A549 (cell line): ENCODE measurements around the gene GIGYF1. TPM values are rescaled to one million over a fixed set of nuclear protein-coding genes. Genes with fewer than 3 reads are reported as not detected.

Experiments
- ATAC-seq, 2 experiments: fragments of 200-7000 bp in 1 of 2; fragments of >200 bp in 1 of 2; cut with Nextera tagmentation in 1 of 2; cut with Tn5 transposase in 1 of 2; 3 replicates each; pipeline versions ENCODE4 v1.8.0 to v1.9.1; 2018 to 2020; ENCODE audit warnings: mild to moderate bottlenecking in 1 of 2, moderate library complexity in 1 of 2
- CTCF ChIA-PET: fragments of 300-600 bp; sonication (Branson Sonifier 250); formaldehyde crosslinking; extraction: SDS; loops from one replicate; lab custom pipeline; 2021; ENCODE audit warnings: antibody characterized with exemption, inconsistent platforms; lab: Yijun Ruan, JAX
- POLR2A ChIA-PET: fragments of 350-600 bp; formaldehyde crosslinking; extraction: SDS; loops from one replicate; lab custom pipeline; 2021; ENCODE audit warnings: antibody characterized with exemption, inconsistent platforms; lab: Yijun Ruan, JAX
- DNase-seq, 2 experiments: peaks; one replicate each; pipeline versions ENCODE4 v3.0.0 to v3.0.0-alpha.2; 2011 to 2016; ENCODE audit warnings: low read depth in 1 of 2, low spot score in 1 of 2
- FAIRE-seq: peaks from 2 replicates; lab custom pipeline; 2011; peaks lifted over from hg19 to GRCh38; lab: Jason Lieb, UNC
- H3K27ac ChIP-seq, 2 experiments: fragments of >200 bp; sonication (Bioruptor Twin); formaldehyde crosslinking; 3 replicates each; pipeline ENCODE4 v1.5.1; 2016 to 2017
- H3K4me1 ChIP-seq: fragments of >200 bp; sonication (Bioruptor Twin); formaldehyde crosslinking; 3 replicates; pipeline ENCODE4 v1.6.1; 2016
- H3K4me2 ChIP-seq: fragments of >200 bp; sonication (Bioruptor Twin); formaldehyde crosslinking; 3 replicates; pipeline ENCODE4 v1.6.1; 2016
- H3K4me3 ChIP-seq: fragments of >200 bp; sonication (Bioruptor Twin); formaldehyde crosslinking; 3 replicates; pipeline ENCODE4 v1.5.1; 2016
- H3K9me3 ChIP-seq: fragments of >200 bp; sonication (Bioruptor Twin); formaldehyde crosslinking; 3 replicates; pipeline ENCODE4 v1.6.1; 2016
- CBX2 ChIP-seq: fragments of 200-600 bp; sonication (generic); IDR thresholded peaks from 2 replicates; pipeline ENCODE4 v1.6.1; 2016; ENCODE audit warnings: low read depth, mild to moderate bottlenecking, borderline replicate concordance
- CHD2 ChIP-seq: fragments of 150-350 bp; IDR thresholded peaks from 2 replicates; pipeline ENCODE4 v1.6.1; 2014; ENCODE audit warnings: low read length; ENCODE audit not compliant: partially characterized antibody
- EHF ChIP-seq: fragments of 250-450 bp; sonication (Bioruptor Pico); IDR thresholded peaks from 2 replicates; pipeline ENCODE4 v1.5.0; 2020; ENCODE audit warnings: mild to moderate bottlenecking
- FOXS1 ChIP-seq: fragments of 250-450 bp; sonication (Bioruptor Pico); IDR thresholded peaks from 2 replicates; pipeline ENCODE4 v1.5.0; 2020; ENCODE audit warnings: mild to moderate bottlenecking, moderate library complexity
- HOXA7 ChIP-seq: fragments of 250-450 bp; sonication (Bioruptor Pico); IDR thresholded peaks from 2 replicates; pipeline ENCODE4 v1.5.0; 2020; ENCODE audit warnings: mild to moderate bottlenecking, moderate library complexity
- HOXB13 ChIP-seq: fragments of 250-450 bp; sonication (Bioruptor Pico); IDR thresholded peaks from 2 replicates; pipeline ENCODE4 v1.5.0; 2020; ENCODE audit warnings: low read depth, mild to moderate bottlenecking, moderate library complexity
- JUN ChIP-seq, 2 experiments: fragments of >200 bp; sonication (Bioruptor Twin); formaldehyde crosslinking; IDR thresholded peaks; 2 replicates in 1 of 2; 3 replicates in 1 of 2; pipeline ENCODE4 v1.6.1; 2016 to 2017
- JUNB ChIP-seq: fragments of >200 bp; sonication (Bioruptor Twin); formaldehyde crosslinking; IDR thresholded peaks from 2 replicates; pipeline ENCODE4 v1.6.1; 2016
- PHF8 ChIP-seq: fragments of 200-600 bp; sonication (generic); IDR thresholded peaks from 2 replicates; pipeline ENCODE4 v1.6.1; 2016; ENCODE audit warnings: low read depth, mild to moderate bottlenecking, antibody characterized with exemption, moderate library complexity, borderline replicate concordance
- RFX5 ChIP-seq: fragments of 450-650 bp; IDR thresholded peaks from 2 replicates; pipeline ENCODE4 v1.7.1; 2014; ENCODE audit warnings: antibody characterized with exemption, mild to moderate bottlenecking, moderate library complexity
- RNF2 ChIP-seq: fragments of 200-600 bp; sonication (generic); IDR thresholded peaks from 2 replicates; pipeline ENCODE4 v1.6.1; 2016; ENCODE audit warnings: low read depth, mild to moderate bottlenecking, antibody characterized with exemption, moderate library complexity, borderline replicate concordance
- SMC3 ChIP-seq: fragments of >200 bp; sonication (Bioruptor Twin); formaldehyde crosslinking; IDR thresholded peaks from 3 replicates; pipeline ENCODE4 v1.6.1; 2018; ENCODE audit warnings: inconsistent platforms
- SREBF2 ChIP-seq: fragments of 450-650 bp; IDR thresholded peaks from 2 replicates; pipeline ENCODE4 v1.6.1; 2014; ENCODE audit warnings: mild to moderate bottlenecking, moderate library complexity
- TP53 ChIP-seq: fragments of 250-450 bp; sonication (Bioruptor Pico); IDR thresholded peaks from 2 replicates; pipeline ENCODE4 v1.5.0; 2021; ENCODE audit warnings: mild to moderate bottlenecking, moderate library complexity
- ZC3H11A ChIP-seq: fragments of 450-650 bp; IDR thresholded peaks from 2 replicates; pipeline ENCODE4 v1.6.1; 2014; ENCODE audit warnings: antibody characterized with exemption, mild to moderate bottlenecking
- ZNF302 ChIP-seq: fragments of 250-450 bp; sonication (Bioruptor Pico); IDR thresholded peaks from 2 replicates; pipeline ENCODE4 v1.9.0; 2021; ENCODE audit warnings: inconsistent platforms, mild to moderate bottlenecking, moderate library complexity
- WGBS: methylation state at CpG from one replicate; pipeline ENCODE4 v1.1.6; 2017; ENCODE audit errors: missing lambda C conversion rate; 5-methylcytosine and 5-hydroxymethylcytosine counted together
- polyA plus RNA-seq, 4 experiments: library from polyadenylated mRNA; depleted of rRNA in 3 of 4; stranded (reverse); fragments of >200 nt; fragmentation: RNase III in 1 of 4; extraction: RNeasy Plus Mini Kit Qiagen cat#74134 plus additional on column Dnase treatment in 1 of 4; gene quantifications; 2 replicates in 3 of 4; 3 replicates in 1 of 4; pipeline ENCODE4 v1.2.3, GENCODE V29; 2011 to 2017
- TF ChIP-seq, protein P1 (sequence below): IDR thresholded peaks from 2 replicates; pipeline ENCODE4 v1.6.1; 2012; ENCODE audit warnings: low read depth, borderline replicate concordance
- TF ChIP-seq, protein P2 (sequence below): fragments of 450-650 bp; IDR thresholded peaks from 2 replicates; pipeline ENCODE4 v1.6.1; 2014; ENCODE audit warnings: antibody characterized with exemption
- TF ChIP-seq, protein P3 (sequence below): IDR thresholded peaks from 2 replicates; pipeline ENCODE4 v1.6.1; 2012
- TF ChIP-seq, protein P4 (sequence below): fragments of >200 bp; sonication (Bioruptor Twin); formaldehyde crosslinking; IDR thresholded peaks from 2 replicates; pipeline ENCODE4 v1.6.1; 2016
- TF ChIP-seq, protein P5 (sequence below): fragments of 250-450 bp; sonication (Bioruptor Pico); IDR thresholded peaks from 2 replicates; pipeline ENCODE4 v1.5.0; 2020; ENCODE audit warnings: low read depth, mild to moderate bottlenecking, moderate library complexity
- TF ChIP-seq, protein P6 (sequence below): fragments of 200-600 bp; sonication (generic); IDR thresholded peaks from 2 replicates; pipeline ENCODE4 v1.6.1; 2016; ENCODE audit warnings: antibody characterized with exemption, mild to moderate bottlenecking, moderate library complexity

GIGYF1 gene
- polyA plus RNA-seq, 2 of the 4 experiments (the other 2 are of a cell fraction), result 5.1 to 18.9 TPM

DNA sequence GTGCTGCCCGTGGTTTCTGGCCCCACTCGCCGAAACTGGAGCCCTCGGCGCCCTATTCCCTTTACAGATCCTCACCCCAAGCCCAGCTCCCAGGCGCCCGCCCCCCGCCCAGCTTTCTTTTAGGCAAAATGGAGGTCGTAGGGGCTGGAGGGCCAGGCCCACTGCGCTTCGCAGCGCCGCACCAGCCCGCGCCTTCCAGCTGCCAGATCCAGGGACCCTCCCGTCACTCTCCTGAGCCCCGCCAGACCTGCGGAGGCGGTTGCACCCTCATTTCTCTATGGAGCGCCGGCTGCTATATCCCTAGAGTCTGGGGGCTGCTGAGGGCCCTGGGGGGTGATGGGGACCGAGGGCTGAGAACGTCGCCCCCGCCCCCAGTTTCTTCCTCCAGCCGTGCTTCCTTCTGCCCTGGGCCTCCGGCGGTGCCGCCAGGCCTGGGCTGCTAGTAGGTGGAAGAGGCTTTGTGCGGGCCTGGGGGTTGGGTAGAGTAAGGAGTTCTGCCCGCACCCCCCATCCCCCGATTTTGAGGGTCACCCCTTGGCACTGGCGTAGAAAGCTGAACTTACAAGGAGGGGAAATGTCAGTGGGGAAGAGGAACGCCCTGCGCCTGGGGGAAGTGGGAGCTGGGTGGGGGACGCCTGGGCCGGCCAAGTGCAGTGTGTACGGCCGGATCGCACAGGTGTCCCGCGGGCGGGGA lies 19.5 kb downstream of the GIGYF1 start:
- ChIA-PET CTCF (interaction anchor here (0.5 to 5.6 kb wide), 3 partner anchors 16 to 115 kb away, joined by 3 to 72 read pairs (median 5); no protein-coding TSS in a partner anchor), POLR2A (interaction anchor here (0.7 kb wide), 1 partner anchor 45 kb away, joined by 3 read pairs; no protein-coding TSS in a partner anchor)
- H3K4me3 ChIP-seq, result peak overlapping the region; percentile 77
- ATAC-seq, result peak; percentile 7 to 27; a peak in 3 of 6 replicates
- no peak for FAIRE-seq
- no peak for TF ChIP-seq HOXA7 (CRISPR knock-in tag)
- TF ChIP-seq, protein P1, sequence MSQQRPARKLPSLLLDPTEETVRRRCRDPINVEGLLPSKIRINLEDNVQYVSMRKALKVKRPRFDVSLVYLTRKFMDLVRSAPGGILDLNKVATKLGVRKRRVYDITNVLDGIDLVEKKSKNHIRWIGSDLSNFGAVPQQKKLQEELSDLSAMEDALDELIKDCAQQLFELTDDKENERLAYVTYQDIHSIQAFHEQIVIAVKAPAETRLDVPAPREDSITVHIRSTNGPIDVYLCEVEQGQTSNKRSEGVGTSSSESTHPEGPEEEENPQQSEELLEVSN, result 0 out of 2 replicates have a peak, but pooled peaks have one; percentile 37
- TF ChIP-seq RNF2, result 0 out of 2 replicates have a peak, but pooled peaks have one; percentile 51
- H3K27ac ChIP-seq, result peak overlapping the region; percentile 87 to 99
- under 1% methylated on average over 25 of the region's 43 CpGs for WGBS
- H3K9me3 ChIP-seq, result no peaks in the 10 kb centered on the region
- H3K4me1 ChIP-seq, result peaks cover 15% of the 10 kb centered on the region
- no peak for DNase-seq
- H3K4me2 ChIP-seq, result peak overlapping the region; percentile 93

DNA sequence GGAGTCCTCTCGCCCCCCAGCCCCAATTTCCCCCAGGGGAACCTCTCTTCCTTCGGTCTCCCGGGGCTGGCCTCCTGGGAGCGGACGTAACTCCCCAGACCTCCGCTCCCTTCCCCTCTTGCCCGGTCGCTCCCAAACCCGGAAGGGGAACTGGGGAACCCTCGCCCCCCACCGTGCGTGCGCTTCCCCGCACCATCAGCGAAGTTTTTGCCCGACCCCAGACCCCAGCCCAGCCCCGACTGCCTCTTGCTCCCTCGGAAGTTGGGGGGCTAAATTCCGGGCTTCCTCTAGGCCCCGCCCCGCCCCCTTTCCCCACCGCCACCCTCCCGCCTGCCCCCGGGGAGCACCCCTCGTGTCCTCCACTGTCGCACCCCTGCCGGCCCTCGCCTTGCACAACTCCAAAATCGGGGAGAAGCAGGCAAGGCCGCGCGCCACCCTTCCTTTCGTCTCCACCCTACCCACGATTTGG lies 20.1 kb downstream of the GIGYF1 start:
- peak overlapping the region; percentile 87 to 99 for H3K27ac ChIP-seq
- peak overlapping the region; percentile 77 for H3K4me3 ChIP-seq
- no peak for DNase-seq
- no peak for FAIRE-seq
- H3K4me2 ChIP-seq, result peak overlapping the region; percentile 93
- H3K9me3 ChIP-seq, result no peaks in the 10 kb centered on the region
- under 1% methylated on average over 26 of the region's 34 CpGs for WGBS
- ATAC-seq, result peak; percentile 37 to 45
- ChIA-PET CTCF (interaction anchor here (0.5 to 5.6 kb wide), 3 partner anchors 16 to 115 kb away, joined by 3 to 72 read pairs (median 5); no protein-coding TSS in a partner anchor), POLR2A (no interaction called here)
- 0 out of 2 replicates have a peak, but pooled peaks have one; percentile 29 for TF ChIP-seq PHF8
- TF ChIP-seq SMC3, result no peak
- TF ChIP-seq JUN (IDR thresholded peaks at IDR 0.05), result peak in 1 of 2 experiments; percentile 67; a peak in 2 of 5 replicates
- TF ChIP-seq, protein P2, sequence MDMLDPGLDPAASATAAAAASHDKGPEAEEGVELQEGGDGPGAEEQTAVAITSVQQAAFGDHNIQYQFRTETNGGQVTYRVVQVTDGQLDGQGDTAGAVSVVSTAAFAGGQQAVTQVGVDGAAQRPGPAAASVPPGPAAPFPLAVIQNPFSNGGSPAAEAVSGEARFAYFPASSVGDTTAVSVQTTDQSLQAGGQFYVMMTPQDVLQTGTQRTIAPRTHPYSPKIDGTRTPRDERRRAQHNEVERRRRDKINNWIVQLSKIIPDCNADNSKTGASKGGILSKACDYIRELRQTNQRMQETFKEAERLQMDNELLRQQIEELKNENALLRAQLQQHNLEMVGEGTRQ, result no peak
- peaks cover 9% of the 10 kb centered on the region for H3K4me1 ChIP-seq

DNA sequence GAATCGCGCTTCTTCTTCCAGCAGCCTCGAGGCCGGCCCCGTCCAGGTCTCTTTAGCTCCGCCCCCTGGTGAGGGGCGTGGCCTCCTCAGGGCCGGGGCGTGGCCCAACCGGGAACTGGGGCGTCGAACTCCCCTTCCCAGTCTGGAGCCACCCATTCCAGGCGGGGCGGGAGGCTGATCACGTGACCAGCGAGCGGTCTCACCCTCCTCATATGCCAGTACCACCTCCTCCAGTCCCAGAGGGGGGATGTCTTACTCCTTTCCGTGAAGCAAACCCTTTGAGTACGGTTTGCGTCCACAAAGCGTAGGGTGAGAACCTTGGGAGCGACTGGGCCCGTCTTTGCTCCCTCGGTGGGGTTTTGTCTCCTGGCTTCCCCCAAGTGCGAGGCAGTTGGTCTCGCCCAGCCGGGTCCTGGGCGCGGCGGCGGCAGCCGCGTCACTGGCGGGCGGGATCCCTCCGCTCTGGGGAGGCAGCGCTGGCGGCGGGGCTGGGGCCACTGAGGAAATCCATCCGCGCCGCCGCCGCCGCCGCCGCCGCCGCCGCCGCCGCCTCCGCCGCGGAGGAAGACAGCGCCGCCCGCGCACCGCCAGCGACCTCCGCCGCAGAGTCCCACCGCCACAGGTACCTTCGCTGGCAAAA lies 20.6 kb downstream of the GIGYF1 start, which contains the start of gene GNB2:
TSS of gene GNB2 (plus strand) at position 439 of the 640 bp plus-strand sequence. CDS start 2,526 bp downstream, outside the sequence.
- 0% methylated on average over 8 of the region's 65 CpGs for WGBS
- Histone ChIP-seq H3K4me2 (peak within 1 kb of the TSS; percentile 93), H3K4me1 (peaks cover 9% of the 10 kb centered on the region), H3K4me3 (peak within 1 kb of the TSS; percentile 77), H3K9me3 (no peaks in the 10 kb centered on the region), H3K27ac (peak within 1 kb of the TSS; percentile 87 to 99)
- ATAC-seq (peak; percentile 64 to 86), FAIRE-seq (no peak), DNase-seq (peak; percentile 90 to 100)
- ChIA-PET POLR2A (interaction anchor here (0.8 to 1.3 kb wide), 9 partner anchors 9 to 245 kb away, joined by 3 to 9 read pairs (median 5); partner anchors contain the start of genes FBXO24, LRCH4, MOSPD3 and POP7), CTCF (interaction anchor here (0.6 to 1.0 kb wide), 8 partner anchors 13 to 109 kb away, joined by 3 to 7 read pairs (median 3); no protein-coding TSS in a partner anchor)
- TF ChIP-seq, protein P3, sequence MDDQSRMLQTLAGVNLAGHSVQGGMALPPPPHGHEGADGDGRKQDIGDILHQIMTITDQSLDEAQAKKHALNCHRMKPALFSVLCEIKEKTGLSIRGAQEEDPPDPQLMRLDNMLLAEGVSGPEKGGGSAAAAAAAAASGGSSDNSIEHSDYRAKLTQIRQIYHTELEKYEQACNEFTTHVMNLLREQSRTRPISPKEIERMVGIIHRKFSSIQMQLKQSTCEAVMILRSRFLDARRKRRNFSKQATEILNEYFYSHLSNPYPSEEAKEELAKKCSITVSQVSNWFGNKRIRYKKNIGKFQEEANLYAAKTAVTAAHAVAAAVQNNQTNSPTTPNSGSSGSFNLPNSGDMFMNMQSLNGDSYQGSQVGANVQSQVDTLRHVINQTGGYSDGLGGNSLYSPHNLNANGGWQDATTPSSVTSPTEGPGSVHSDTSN, result peak; percentile 94
- TF ChIP-seq, protein P4, sequence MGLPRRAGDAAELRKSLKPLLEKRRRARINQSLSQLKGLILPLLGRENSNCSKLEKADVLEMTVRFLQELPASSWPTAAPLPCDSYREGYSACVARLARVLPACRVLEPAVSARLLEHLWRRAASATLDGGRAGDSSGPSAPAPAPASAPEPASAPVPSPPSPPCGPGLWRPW, result no peak
- TF ChIP-seq RFX5 (no peak; the same call in 1 of the 2 replicates), SREBF2 (no peak), JUNB (no peak), HOXB13 (no peak), CHD2 (peak; percentile 73), ZNF302 (CRISPR knock-in tag) (no peak; the same call in 1 of the 2 replicates), ZC3H11A (no peak), EHF (CRISPR knock-in tag) (no peak), CBX2 (no peak), FOXS1 (CRISPR knock-in tag) (0 out of 2 replicates have a peak, but pooled peaks have one; percentile 34), TP53 (CRISPR knock-in tag) (no peak)
- TF ChIP-seq, protein P5, sequence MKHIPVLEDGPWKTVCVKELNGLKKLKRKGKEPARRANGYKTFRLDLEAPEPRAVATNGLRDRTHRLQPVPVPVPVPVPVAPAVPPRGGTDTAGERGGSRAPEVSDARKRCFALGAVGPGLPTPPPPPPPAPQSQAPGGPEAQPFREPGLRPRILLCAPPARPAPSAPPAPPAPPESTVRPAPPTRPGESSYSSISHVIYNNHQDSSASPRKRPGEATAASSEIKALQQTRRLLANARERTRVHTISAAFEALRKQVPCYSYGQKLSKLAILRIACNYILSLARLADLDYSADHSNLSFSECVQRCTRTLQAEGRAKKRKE (CRISPR knock-in tag), result no peak
- TF ChIP-seq, protein P6, sequence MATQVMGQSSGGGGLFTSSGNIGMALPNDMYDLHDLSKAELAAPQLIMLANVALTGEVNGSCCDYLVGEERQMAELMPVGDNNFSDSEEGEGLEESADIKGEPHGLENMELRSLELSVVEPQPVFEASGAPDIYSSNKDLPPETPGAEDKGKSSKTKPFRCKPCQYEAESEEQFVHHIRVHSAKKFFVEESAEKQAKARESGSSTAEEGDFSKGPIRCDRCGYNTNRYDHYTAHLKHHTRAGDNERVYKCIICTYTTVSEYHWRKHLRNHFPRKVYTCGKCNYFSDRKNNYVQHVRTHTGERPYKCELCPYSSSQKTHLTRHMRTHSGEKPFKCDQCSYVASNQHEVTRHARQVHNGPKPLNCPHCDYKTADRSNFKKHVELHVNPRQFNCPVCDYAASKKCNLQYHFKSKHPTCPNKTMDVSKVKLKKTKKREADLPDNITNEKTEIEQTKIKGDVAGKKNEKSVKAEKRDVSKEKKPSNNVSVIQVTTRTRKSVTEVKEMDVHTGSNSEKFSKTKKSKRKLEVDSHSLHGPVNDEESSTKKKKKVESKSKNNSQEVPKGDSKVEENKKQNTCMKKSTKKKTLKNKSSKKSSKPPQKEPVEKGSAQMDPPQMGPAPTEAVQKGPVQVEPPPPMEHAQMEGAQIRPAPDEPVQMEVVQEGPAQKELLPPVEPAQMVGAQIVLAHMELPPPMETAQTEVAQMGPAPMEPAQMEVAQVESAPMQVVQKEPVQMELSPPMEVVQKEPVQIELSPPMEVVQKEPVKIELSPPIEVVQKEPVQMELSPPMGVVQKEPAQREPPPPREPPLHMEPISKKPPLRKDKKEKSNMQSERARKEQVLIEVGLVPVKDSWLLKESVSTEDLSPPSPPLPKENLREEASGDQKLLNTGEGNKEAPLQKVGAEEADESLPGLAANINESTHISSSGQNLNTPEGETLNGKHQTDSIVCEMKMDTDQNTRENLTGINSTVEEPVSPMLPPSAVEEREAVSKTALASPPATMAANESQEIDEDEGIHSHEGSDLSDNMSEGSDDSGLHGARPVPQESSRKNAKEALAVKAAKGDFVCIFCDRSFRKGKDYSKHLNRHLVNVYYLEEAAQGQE, result no peak
